ENCODE results near the gene PARP16.

The PARP16 gene

GRCh38 chr15:65310431-65311137 is 23.9 kb upstream of the PARP16 start:
- no peak for DNase-seq

DNA sequence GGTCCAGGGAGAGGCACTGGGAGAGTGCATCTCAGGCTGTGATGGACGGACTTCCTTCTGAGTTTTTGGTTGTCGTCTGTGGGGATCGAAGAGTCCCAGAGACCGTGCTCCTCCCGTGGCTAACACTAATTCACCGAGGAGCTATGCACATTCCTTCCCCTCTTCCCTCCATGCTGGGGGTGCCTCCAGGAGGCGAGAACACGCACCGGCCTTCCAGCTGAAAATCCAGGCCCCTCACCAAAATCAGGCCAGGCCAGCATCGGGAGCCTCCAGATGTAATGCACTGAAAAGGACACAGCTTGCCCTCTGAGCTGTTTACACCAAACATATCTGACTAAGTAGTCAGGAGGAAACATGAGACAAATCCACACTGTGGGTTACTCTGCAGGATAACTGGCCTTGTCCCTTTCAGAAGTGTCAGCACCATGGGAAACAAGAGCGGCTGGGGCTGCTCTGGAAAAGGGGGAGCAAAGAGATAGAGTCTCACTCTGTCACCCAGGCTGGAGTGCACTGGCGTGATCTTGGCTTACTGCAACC is 23.3 kb upstream of the PARP16 start:
- DNase-seq: no peak

DNA sequence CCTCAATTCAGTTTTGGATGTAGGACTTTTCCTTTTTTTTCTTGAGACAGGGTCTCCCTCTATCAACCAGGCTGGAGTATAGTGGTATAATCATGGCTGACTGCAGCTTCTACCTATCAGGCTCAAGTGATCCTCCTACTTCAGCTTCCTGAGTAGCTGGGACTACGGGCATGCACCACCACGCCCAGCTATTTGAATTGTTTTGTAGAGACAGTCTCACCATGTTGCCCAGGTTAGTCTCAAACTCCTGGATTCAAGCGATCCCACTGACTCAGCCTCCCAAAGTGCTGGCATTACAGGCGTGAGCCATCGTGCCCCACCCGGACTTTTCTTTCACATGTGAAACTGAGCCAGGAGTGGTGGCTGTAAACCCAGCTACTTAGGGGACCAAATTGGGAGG is 21.3 kb upstream of the PARP16 start:
- DNase-seq: no peak

DNA sequence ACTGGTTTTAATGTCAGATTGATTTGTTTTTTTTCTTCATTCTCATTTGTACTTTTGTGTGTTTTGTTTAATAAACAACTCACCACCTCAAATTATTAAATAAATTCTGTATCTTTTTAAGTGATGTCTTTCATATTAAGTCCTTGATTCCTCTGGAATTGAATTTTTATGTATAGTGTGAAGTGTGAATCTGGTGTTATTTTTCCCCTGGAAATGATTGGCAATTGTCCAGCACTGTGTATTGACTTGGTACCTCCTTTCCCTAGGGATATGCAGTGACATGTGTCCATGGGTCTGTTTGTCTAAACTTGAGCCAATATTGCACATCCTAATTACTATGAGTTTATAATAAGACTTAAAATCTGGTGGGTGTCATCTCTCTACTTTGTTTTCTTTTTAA is 19.9 kb upstream of the PARP16 start:
- no peak for DNase-seq

- no peak for DNase-seq
Observed at GRCh38 chr15:65305776-65306175, 19.1 kb upstream of the PARP16 start.

DNA sequence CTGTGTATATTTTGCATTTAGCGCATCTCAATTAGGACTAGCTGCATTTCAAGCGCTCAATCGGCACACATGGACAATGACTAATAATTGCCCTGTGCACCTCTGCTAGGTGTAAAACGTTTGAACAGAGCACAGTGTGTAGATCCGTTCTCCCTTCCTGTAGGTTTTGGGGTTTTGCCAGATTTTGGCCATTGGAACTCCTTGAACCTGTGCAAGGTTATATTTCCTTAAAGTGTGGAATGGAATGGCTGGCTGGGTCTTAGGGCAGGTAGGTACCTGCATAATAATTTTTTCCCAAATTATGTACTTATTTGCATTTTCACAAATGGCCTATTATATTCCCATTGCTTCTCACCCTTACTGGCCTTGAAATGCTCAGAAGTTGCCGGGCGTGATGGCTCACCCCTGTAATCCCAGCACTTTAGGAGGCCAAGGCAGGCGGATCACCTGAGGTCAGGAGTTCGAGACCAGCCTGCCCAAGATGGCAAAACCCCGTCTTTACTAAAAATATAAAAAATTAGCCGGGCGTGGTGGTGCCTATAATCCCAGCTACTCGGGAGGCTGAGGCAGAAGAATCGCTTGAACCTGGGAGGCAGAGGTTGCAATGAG is 18.6 kb upstream of the PARP16 start:
- no peak for DNase-seq

GRCh38 chr15:65304381-65305149 is 17.9 kb upstream of the PARP16 start, which contains the start of gene RNU5B-1:
RNU5B-1 (plus strand) TSS chr15:65304677.
- DNase-seq: peak; percentile 85 to 89

DNA sequence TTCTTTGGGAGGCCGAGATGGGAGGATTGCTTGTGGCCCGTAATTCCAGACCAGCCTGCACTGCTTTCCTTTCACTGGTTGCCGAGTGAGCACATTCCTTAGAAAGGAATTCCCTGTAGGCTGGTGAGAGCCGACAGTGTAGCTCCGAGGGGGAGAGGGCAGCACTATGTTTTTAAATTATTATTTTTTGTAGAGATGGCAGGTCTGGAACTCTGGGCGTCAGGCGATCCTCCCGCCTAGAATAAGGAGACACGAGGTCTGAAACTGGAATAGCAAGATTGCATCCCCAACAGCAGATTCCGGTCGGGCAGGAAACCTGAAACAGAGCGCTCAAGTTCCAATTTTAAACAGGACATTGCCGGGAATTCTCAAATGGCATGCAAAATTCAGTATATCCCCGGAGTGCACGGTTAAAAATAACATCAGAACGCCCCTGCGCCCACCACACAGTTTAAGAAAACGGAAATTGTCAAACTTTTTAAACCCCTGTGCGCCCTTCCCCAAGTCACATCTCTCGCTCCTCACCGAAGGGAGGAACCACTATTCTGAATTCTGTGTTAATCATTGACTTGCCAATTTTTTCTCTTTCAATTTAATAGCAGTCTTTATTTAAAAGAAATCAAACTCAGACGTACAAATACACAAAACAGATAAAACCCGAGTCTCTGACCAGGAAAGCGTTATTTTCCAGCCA is 17.2 kb upstream of the PARP16 start:
- DNase-seq: peak in 1 of 2 experiments; percentile 30

DNA sequence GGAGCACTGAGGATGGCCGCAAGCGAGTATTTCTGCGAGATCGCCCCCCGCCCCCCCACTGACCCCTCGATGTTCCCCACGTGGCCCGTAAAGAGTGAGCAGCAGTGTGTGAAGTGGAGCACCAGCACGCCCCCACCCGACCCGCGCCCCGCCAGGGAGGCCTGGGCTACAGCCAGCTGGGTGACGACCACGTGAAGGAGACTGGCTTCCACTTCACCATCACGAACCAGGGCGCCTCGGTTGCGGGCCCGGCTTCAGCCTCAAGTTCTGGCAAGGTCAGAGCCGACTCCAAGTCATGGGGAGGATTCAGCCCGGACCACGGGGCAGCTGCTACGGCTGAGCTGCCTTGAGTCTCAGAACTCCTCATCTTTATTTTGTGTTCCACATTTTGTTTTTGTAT is 15.4 kb upstream of the PARP16 start:
- DNase-seq: no peak

DNA sequence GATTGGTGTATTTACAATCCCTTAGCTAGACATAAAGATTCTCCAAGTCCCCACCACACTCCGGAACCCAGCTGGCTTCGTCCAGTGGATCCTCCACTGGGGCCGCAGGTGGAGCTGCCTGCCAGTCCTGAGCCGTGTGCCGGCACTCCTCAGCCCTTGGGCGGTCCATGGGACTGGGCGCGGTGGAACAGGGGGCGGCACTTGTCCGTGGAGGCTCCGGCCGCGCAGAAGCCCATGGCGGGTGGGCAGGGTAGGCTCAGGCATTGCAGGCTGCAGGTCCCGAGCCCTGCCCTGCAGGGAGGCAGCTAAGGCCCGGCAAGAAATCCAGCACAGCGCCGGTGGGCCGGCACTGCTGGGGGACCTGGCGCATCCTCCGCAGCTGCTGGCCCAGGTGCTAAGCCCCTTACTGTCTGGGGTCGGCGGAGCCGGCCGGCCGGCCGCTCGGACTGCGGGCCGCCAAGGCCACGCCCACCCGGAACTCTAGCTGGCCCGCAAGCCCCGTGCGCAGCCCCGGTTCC is 14.3 kb upstream of the PARP16 start:
- no peak for DNase-seq

GRCh38 chr15:65298731-65299130 is 12.0 kb upstream of the PARP16 start:
- DNase-seq: no peak

GRCh38 chr15:65292938-65293518 is 6.3 kb upstream of the PARP16 start:
- DNase-seq: no peak

DNA sequence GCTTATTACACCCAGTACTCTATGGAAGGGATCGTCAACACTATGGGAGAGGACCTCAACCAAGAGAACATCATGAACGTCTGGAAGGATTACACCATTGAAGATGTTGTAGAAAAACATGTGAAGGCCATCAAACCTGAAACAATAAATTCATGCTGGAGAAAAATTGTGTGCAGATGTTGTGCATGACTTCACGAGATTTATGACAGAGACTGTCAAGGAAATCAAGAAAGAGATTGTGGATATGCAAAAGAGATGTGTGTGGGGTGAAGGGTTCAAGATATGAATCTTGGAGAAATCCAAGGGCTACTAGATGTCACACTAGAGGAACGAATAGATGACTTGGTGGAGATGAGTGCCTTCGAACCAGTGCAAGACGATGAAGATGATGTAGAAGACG is 3.5 kb upstream of the PARP16 start:
- DNase-seq: no peak

DNA sequence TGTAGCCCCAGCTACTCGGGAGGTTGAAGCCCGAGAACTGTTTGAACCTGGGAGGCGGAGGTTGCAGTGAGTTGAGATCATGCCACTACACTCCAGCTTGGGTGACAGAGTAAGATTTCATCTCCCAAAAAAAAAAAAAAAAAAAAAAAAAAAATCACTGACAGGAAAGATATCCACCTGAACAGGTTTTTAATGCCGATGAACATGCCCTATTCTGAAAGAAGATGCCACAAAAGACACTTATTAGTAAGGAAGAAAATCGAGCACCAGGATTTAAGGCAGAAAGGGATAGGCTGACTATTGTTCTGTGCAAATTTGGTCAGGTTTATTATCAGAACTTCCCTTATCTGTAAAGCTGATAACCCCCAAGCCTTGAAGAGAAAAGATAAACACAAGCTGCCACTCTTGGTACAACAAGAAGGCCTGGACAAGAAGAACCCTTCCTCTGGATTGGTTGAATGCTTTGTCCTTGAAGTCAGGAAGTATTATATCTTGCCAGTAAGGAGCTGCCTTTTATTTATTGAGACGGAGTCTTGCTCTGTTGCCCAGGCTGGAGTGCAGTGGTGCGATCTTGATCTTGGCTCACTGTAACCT is 2.7 kb upstream of the PARP16 start:
- DNase-seq: no peak

GRCh38 chr15:65287520-65287855 is 805 bp upstream of the PARP16 start:
- no peak for DNase-seq

DNA sequence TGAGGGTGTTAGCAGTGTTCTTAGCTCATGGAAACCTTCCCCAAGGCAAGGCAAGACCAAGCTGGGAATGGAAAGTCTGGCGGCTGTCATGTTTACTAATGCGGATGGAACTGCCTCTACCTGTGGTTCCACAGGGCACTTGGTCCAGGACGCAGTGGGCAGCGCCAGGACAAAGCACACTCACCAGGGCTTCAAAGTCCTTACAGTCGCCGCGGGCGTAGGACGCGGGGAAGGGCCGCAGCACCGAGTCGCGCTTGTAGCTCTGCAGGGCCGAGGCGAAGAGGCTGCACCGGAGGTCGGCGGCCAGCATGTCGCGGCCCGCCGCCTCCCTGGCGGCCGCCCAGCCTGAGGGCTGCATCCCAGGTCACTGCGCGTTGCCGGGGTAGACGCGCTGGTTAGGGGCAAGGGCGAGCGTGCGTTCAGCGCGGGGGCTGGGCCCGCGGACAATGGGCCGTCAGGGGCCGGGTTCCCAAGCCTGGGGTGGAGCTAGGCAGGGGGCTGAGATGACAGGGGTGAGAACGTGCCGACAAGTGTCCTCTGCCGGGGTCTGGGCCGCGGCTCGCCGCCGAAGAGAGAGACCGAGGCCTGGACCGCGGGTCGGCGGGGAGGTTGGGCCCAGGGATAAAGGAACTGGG is 497 bp downstream of the PARP16 start:
- peak in 1 of 2 experiments; percentile 42 for DNase-seq

- no peak for DNase-seq
Observed at GRCh38 chr15:65285291-65286068, 1.2 kb downstream of the PARP16 start.

GRCh38 chr15:65278480-65278879 is 8.2 kb downstream of the PARP16 start:
- DNase-seq: no peak

DNA sequence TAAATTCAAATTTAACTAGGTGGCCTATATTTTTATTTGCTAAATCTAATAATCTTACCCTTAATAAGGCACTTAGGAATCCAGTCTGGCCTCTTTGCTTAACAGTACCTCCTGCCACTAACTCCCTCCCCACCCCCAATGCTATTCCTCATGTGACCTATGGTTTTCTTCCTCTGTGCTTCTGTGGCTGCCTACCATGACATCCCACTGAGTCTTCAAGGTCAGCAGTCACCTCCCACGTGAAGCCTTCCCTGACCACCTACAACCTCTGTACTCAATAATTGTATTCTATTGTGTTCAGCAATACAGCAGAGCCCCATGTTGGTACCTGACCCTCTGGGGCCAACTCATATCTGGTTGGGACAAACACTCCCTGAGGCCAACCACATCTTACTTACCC is 9.7 kb downstream of the PARP16 start:
- DNase-seq: no peak

GRCh38 chr15:65275728-65276126 is 11.0 kb downstream of the PARP16 start:
- DNase-seq: no peak
